ENCODE results near the gene C14orf119.

The C14orf119 gene

DNA sequence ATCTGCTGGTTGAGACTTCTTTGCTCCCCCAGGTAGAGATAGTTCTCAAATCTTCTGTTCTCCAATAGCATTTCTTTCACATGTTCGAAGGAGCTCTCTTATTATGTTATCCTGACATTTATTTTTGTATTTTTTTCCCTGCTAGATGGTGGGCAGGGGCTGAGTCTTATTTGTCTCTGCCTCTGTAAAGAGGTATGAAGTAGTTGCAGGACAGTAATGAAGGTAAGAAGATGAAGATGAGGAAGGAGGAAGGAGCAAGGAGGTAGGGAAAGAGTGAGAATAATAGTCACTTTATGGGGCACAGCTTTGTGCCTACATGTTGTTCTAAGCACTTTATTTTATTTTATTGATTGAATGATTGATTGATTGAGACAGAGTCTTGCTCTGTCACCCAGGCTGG lies 14.5 kb downstream of the C14orf119 start:
- no peak for DNase-seq (ENCODE audit: low spot score)

- no peak for DNase-seq (ENCODE audit: low spot score)
Observed at GRCh38 chr14:23110579-23111365, 15.5 kb downstream of the C14orf119 start.

DNA sequence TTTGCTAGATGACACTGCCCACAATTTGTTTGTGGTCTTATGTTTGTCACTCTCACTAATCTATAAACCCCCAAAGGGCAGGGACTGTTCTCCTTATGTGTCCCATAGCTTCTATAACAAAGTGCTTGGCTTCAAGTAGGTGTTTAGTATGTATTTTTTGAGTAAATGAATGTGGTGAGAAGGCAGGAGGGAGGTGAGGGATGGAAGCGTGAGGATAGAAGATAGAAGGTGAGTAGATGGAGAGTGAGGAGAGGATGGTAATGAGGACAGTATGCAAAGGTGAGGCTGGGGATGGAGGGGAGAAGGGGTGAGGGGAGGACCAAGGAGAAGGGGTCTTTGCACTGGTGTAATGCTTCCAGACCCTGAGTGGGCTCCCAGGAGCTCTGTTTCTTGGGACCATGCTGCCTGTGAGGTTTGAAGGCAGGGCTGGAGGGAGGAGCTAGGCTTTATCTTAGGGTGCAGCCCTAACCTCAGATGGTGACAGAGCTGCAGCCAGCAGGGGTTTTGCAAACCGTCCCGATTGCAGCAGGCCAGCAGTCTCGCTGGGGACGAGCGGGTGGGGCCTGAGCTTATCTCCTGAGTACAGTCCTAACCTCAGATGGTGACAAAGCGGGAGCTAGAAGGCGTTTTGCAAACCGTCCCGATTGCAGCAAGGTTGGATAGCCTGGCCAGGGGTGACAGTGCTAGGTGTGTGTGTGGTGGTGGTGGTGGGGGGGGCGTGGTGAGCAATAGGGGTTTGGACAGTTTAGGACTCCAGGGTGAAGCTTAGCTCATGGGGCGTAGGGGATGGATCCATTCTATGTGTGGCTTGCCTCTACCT lies 17.3 kb downstream of the C14orf119 start:
- DNase-seq (ENCODE audit: low spot score): no peak

GRCh38 chr14:23113431-23114119 lies 18.3 kb downstream of the C14orf119 start:
- no peak for DNase-seq (ENCODE audit: low spot score)

DNA sequence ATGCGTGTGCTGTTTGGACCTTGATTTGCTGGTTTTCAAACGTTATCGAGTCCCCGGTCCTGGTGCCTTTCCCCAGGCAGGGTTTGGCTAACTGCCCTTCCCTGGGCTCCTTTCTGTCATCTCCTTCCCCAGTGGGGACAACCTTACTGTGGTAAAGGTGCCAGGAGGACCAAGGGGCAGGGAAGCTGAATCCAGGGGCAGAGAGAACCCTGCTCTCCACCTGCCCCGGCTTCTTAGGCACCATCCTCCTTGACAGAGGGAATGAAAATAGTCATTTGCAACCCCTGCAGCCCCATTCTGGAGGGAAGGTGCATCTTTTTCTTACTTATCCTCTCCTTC lies 18.8 kb downstream of the C14orf119 start:
- no peak for DNase-seq (ENCODE audit: low spot score)

- no peak for DNase-seq (ENCODE audit: low spot score)
Observed at GRCh38 chr14:23114669-23115038, 19.3 kb downstream of the C14orf119 start.

- DNase-seq (ENCODE audit: low spot score): no peak
Observed at GRCh38 chr14:23115039-23115731, 19.9 kb downstream of the C14orf119 start.

- no peak for DNase-seq (ENCODE audit: low spot score)
Observed at GRCh38 chr14:23115918-23116317, 20.6 kb downstream of the C14orf119 start.

DNA sequence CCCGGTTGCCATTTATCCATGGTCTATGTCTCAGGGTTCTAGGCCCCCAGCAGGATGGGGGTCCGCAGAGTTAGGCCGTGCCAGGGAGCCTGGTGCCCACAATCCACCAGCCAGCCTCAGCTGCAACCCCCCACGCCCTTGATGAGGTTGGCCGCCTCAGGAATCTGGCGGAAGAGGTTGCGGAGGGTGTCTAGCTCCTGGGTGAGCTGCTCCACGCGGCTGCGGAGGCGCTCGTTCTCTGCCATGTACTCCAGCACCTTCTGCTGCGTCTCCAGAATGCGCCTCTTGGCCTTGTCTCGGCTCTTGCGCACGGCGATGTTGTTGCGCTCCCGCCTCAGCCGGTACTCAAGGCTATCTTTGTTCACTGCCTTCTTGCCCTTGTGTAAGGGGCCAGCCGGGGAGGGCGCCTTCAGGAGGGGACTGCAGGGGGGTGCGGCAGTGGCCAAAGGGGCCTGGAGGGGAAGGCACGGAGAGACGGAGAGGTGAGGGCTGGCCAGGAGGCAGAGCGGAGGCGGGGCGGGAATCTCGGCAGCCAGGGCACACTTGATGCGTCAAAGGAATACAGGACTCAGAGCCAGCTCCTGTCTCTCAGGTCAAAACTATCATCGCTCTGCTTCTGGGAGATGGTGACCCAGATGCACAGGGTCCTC lies 22.2 kb downstream of the C14orf119 start:
- no peak for DNase-seq (ENCODE audit: low spot score)

GRCh38 chr14:23118506-23119362 lies 23.4 kb downstream of the C14orf119 start, which contains the start of gene CEBPE:
TSS of gene CEBPE (minus strand) at chr14:23119255. CDS start at chr14:23119091, 164 bp downstream.
- no peak for DNase-seq (ENCODE audit: low spot score)

- no peak for DNase-seq (ENCODE audit: low spot score)
Observed at GRCh38 chr14:23119363-23120327, 24.3 kb downstream of the C14orf119 start.

GRCh38 chr14:23120541-23121251 lies 25.4 kb downstream of the C14orf119 start:
- peak; percentile 89 for DNase-seq (ENCODE audit: low spot score)

- DNase-seq (ENCODE audit: low spot score): no peak
Observed at GRCh38 chr14:23121361-23121771, 26.1 kb downstream of the C14orf119 start.

GRCh38 chr14:23122086-23122485 lies 26.8 kb downstream of the C14orf119 start:
- DNase-seq (ENCODE audit: low spot score): no peak

- no peak for DNase-seq (ENCODE audit: low spot score)
Observed at GRCh38 chr14:23123419-23123818, 28.1 kb downstream of the C14orf119 start.

DNA sequence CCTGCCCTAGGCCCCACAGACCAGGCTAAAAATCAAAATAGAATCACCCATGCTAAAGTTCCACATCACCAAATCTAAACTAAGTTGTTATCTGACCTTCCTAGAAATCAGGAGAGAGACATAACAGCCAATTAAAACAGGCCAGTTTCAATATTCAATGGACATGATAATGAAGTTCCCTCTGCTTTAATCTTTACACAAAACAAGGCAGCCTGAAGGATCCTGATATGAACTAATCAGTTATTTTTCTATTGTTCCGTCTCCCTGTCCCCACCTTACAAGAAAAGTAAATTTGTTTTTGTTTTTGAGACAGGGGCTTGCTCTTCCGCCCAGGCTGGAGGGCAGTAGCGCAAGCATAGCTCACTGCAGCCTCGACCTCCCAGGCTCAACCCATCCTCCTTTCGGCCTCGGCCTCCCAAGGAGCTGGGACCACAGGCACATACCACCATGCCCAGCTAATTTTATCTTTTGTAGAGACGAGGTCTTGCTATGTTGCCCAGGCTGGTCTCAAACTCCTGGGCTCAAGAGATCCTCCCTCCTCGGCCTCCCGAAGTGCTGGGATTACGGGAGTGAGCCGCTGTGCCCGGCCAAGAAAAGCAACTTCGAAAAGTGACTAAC lies 29.1 kb downstream of the C14orf119 start:
- DNase-seq (ENCODE audit: low spot score): no peak

- no peak for DNase-seq (ENCODE audit: low spot score)
Observed at GRCh38 chr14:23125011-23125410, 29.7 kb downstream of the C14orf119 start.

DNA sequence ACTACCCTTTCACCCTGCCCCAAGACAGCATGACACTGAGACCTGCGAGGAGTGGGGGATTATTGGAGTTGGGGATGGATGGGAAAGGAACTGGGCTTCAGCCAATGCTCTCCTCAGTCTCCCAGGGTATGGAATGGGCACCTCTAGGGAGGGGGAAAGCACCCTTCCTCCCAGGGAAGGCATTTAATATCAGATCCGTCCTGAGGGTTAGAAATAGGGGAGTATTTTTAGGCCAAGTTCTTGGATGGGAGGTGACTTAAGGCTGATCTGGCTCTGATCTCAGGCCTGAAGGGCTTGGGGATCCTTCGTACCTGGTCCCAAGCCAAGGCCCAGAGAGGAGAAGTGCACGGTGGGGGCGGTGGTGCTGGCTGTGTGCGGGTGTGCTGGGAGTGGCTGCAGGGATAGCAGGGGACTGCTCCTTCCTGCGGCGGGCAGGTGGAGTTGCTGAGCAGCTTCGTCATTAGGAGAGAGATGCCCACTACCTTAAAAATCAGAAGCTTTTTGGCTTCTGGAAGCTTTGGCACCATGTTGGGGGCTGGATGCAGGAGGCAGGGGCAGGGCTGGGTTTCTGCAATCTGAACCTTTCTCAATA lies 30.7 kb downstream of the C14orf119 start:
- no peak for DNase-seq (ENCODE audit: low spot score)

Data from HuH-7.5 (cell line).